Panc1 (cell line): ENCODE results near the gene ITGB1. TPM values are rescaled to one million over a fixed set of nuclear protein-coding genes. Genes with fewer than 3 reads are reported as not detected.

Source experiments
- ATAC-seq: fragments of 200-7000 bp; cut with Tn5 transposase; 2 replicates; pipeline ENCODE4 v1.9.1; 2020; ENCODE audit warnings: mild to moderate bottlenecking, moderate library complexity
- BruUV-seq: library from RNA; stranded (reverse); fragments of 400-500 nt; replicated peaks from 2 replicates; lab custom pipeline; 2021; lab: Mats Ljungman, UMichigan
- CTCF ChIA-PET: fragments of 300-600 bp; sonication (Branson Sonifier 250); formaldehyde crosslinking; loops from one replicate; lab custom pipeline; 2022; ENCODE audit warnings: antibody characterized with exemption; lab: Charles Lee
- POLR2A ChIA-PET: fragments of 300-600 bp; sonication (Branson Sonifier 250); formaldehyde crosslinking; loops from one replicate; lab custom pipeline; 2022; ENCODE audit warnings: antibody characterized with exemption; lab: Charles Lee
- DNase-seq: peaks from one replicate; pipeline ENCODE4 v3.0.0-alpha.2; 2010; ENCODE audit warnings: low read depth, low spot score
- H3K27ac ChIP-seq: 2 replicates; pipeline ENCODE4 v1.5.1; 2011; ENCODE audit warnings: mild to moderate bottlenecking, low read length, inconsistent platforms
- H3K27me3 ChIP-seq: fragments of 200-500 bp; sonication (Bioruptor generic); 2 replicates; pipeline ENCODE4 v1.6.0; 2014; ENCODE audit warnings: low read length, inconsistent platforms; ENCODE audit not compliant: control insufficient read depth, insufficient read depth
- H3K36me3 ChIP-seq: fragments of 200-500 bp; sonication (Bioruptor generic); 2 replicates; pipeline ENCODE4 v1.5.1; 2014; ENCODE audit warnings: inconsistent platforms, mild to moderate bottlenecking, low read length, moderate library complexity; ENCODE audit not compliant: control insufficient read depth, insufficient read depth
- H3K4me1 ChIP-seq: 2 replicates; pipeline ENCODE4 v1.5.1; 2011; ENCODE audit warnings: inconsistent platforms, mild to moderate bottlenecking, low read length, moderate library complexity; ENCODE audit not compliant: control insufficient read depth, insufficient read depth
- H3K4me3 ChIP-seq, 2 experiments: 2 replicates each; pipeline ENCODE4 v1.5.1; 2011 to 2012; ENCODE audit warnings: low read depth in 2 of 2, low read length in 2 of 2, mild to moderate bottlenecking in 2 of 2, inconsistent platforms in 1 of 2, moderate library complexity in 1 of 2
- H3K9me3 ChIP-seq: fragments of 200-500 bp; sonication (Bioruptor generic); 2 replicates; pipeline ENCODE4 v1.5.1; 2014; ENCODE audit warnings: low read depth, mild to moderate bottlenecking, inconsistent platforms, low read length, moderate library complexity; ENCODE audit not compliant: control insufficient read depth, insufficient read depth
- CTCF ChIP-seq: fragments of 450-650 bp; IDR thresholded peaks from 2 replicates; pipeline ENCODE4 v1.5.1; 2017; ENCODE audit warnings: mild to moderate bottlenecking
- POLR2AphosphoS5 ChIP-seq: IDR thresholded peaks from 2 replicates; pipeline ENCODE4 v1.6.1; 2012; ENCODE audit warnings: mild to moderate bottlenecking, low read depth, low read length, moderate library complexity
- REST ChIP-seq, 2 experiments: IDR thresholded peaks; 2 replicates each; pipeline ENCODE4 v1.6.1; 2011 to 2012; ENCODE audit warnings: low read depth in 2 of 2, control low read depth in 1 of 2, low read length in 1 of 2, mild to moderate bottlenecking in 1 of 2, moderate library complexity in 1 of 2; ENCODE audit not compliant: insufficient read depth in 1 of 2
- SIN3A ChIP-seq: IDR thresholded peaks from 2 replicates; pipeline ENCODE4 v1.6.1; 2012; ENCODE audit warnings: low read depth, mild to moderate bottlenecking, low read length, moderate library complexity, borderline replicate concordance; ENCODE audit not compliant: insufficient read depth
- TCF7L2 ChIP-seq: IDR thresholded peaks from 2 replicates; pipeline ENCODE4 v1.6.1; 2011; ENCODE audit warnings: mild to moderate bottlenecking, low read depth, low read length, inconsistent platforms
- in situ Hi-C: cut with HindIII; loops from 2 replicates; pipeline ENCODE4 v1.10.0; 2016; ENCODE audit warnings: low sequenced_read_pairs, low pct_unique_long_range_greater_than_20kb
- intact Hi-C: fragments of 100-400 bp; cut with micrococcal nuclease; formaldehyde crosslinking; loops from one replicate; pipeline ENCODE4 v1.10.0; 2022; ENCODE audit not compliant: unreplicated experiment
- total RNA-seq: library from RNA; stranded (reverse); gene quantifications from one replicate; pipeline ENCODE4 v1.2.1, GENCODE V29; 2021; ENCODE audit not compliant: unreplicated experiment

Gene ITGB1
- total RNA-seq, 1 experiment from 2014 or later, result 803 TPM

- in situ Hi-C loops, result no loop called here
- no peaks in the 10 kb centered on the region for H3K36me3 ChIP-seq
- ChIA-PET CTCF (no interaction called here), POLR2A (interaction anchor here (0.9 kb wide), 2 partner anchors 13 to 15 kb away, joined by 3 to 4 read pairs; no protein-coding TSS in a partner anchor)
- no peaks in the 10 kb centered on the region for H3K27me3 ChIP-seq
- intact Hi-C loops, result no loop called here
- BruUV-seq, result no TSS peak
- H3K4me1 ChIP-seq, result peaks cover 93% of the 10 kb centered on the region
- ATAC-seq (peak; percentile 78), DNase-seq (no peak)
- no peaks in the 10 kb centered on the region for H3K9me3 ChIP-seq
- peak overlapping the region; percentile 100 for H3K27ac ChIP-seq
- TF ChIP-seq TCF7L2, result no peak; the same call in 1 of the 2 replicates
- peak; percentile 42 for TF ChIP-seq POLR2AphosphoS5
- peak overlapping the region; percentile 4 to 28; a peak in 3 of 4 replicates for H3K4me3 ChIP-seq
These were observed 14.0 kb downstream of the ITGB1 start for GRCh38 chr10:32943854-32944661.

- ATAC-seq (no peak), DNase-seq (no peak)
- TF ChIP-seq POLR2AphosphoS5, result no peak
- TF ChIP-seq REST (IDR thresholded peaks at IDR 0.05; ENCODE audit: insufficient read depth in 1 of 2, low read depth in 2 of 2, low read length in 1 of 2), result no peak
- no peak for TF ChIP-seq CTCF
- no peak for TF ChIP-seq SIN3A
- no peak for TF ChIP-seq TCF7L2
- no peaks in the 10 kb centered on the region for H3K9me3 ChIP-seq
- H3K4me3 ChIP-seq, result peak overlapping the region; percentile 4 to 28; a peak in 3 of 4 replicates
- H3K27me3 ChIP-seq, result no peaks in the 10 kb centered on the region
- ChIA-PET POLR2A (no interaction called here), CTCF (no interaction called here)
- H3K4me1 ChIP-seq, result peaks cover 93% of the 10 kb centered on the region
- H3K27ac ChIP-seq, result peak overlapping the region; percentile 100
- in situ Hi-C loops (no loop called here), intact Hi-C loops (no loop called here)
- no peaks in the 10 kb centered on the region for H3K36me3 ChIP-seq
- no TSS peak for BruUV-seq
These were observed 14.6 kb downstream of the ITGB1 start for GRCh38 chr10:32943395-32943794.

- Histone ChIP-seq H3K4me3 (no peak overlapping the region), H3K4me1 (peaks cover 91% of the 10 kb centered on the region), H3K27ac (peak overlapping the region; percentile 100), H3K36me3 (no peaks in the 10 kb centered on the region), H3K9me3 (no peaks in the 10 kb centered on the region), H3K27me3 (no peaks in the 10 kb centered on the region)
- no peak for ATAC-seq
- TF ChIP-seq POLR2AphosphoS5 (no peak), REST (IDR thresholded peaks at IDR 0.05; ENCODE audit: insufficient read depth in 1 of 2, low read depth in 2 of 2, low read length in 1 of 2) (no peak)
- BruUV-seq, result no TSS peak
- in situ Hi-C loops, result no loop called here
- ChIA-PET CTCF (no interaction called here), POLR2A (interaction anchor here (0.7 kb wide), 1 partner anchor 64 kb away, joined by 8 read pairs; no protein-coding TSS in a partner anchor)
- no peak for DNase-seq
- intact Hi-C loops, result no loop called here
These were observed 15.9 kb downstream of the ITGB1 start for GRCh38 chr10:32942081-32942480.
